SK-N-SH treated with all-trans-retinoic acid at 6 μM for 48 hours (cell line): ENCODE data around the gene FAM186B.
A peak's percentile ranks its signal among the peaks of the same experiment; 100 is the strongest.

ENCODE experiments used
- ATAC-seq: fragments of 200-7000 bp; cut with Tn5 transposase; 3 replicates; pipeline ENCODE4 v1.9.1; 2020; ENCODE audit warnings: mild to moderate bottlenecking, moderate library complexity
- ARNTL ChIP-seq: fragments of 450-650 bp; formaldehyde crosslinking; IDR thresholded peaks from 2 replicates; pipeline ENCODE4 v1.5.0; 2020; ENCODE audit warnings: low read depth, mild to moderate bottlenecking, moderate library complexity, borderline replicate concordance
- BACH2 ChIP-seq: fragments of 250-450 bp; sonication (Bioruptor Pico); IDR thresholded peaks from 2 replicates; pipeline ENCODE4 v1.9.0; 2021; ENCODE audit warnings: mild to moderate bottlenecking, borderline replicate concordance
- CREB5 ChIP-seq: fragments of 250-450 bp; sonication (Bioruptor Pico); IDR thresholded peaks from 2 replicates; pipeline ENCODE4 v1.5.1; 2020; ENCODE audit warnings: low read depth, mild to moderate bottlenecking, moderate library complexity
- CSDC2 ChIP-seq: fragments of 250-450 bp; sonication (Bioruptor Pico); IDR thresholded peaks from 2 replicates; pipeline ENCODE4 v1.5.0; 2020; ENCODE audit warnings: mild to moderate bottlenecking, moderate library complexity
- CSRNP3 ChIP-seq: fragments of 250-450 bp; sonication (Bioruptor Pico); IDR thresholded peaks from 2 replicates; pipeline ENCODE4 v1.5.1; 2021; ENCODE audit warnings: mild to moderate bottlenecking, moderate library complexity
- ESRRG ChIP-seq: fragments of 250-450 bp; sonication (Bioruptor Pico); IDR thresholded peaks from 2 replicates; pipeline ENCODE4 v1.6.1; 2021; ENCODE audit warnings: mild to moderate bottlenecking
- GLIS3 ChIP-seq: fragments of 250-450 bp; sonication (Bioruptor Pico); IDR thresholded peaks from 2 replicates; pipeline ENCODE4 v1.5.0; 2020; ENCODE audit warnings: mild to moderate bottlenecking, moderate library complexity
- ISL1 ChIP-seq: fragments of 250-450 bp; sonication (Bioruptor Pico); IDR thresholded peaks from 2 replicates; pipeline ENCODE4 v2.1.2; 2022; ENCODE audit warnings: mild to moderate bottlenecking, moderate library complexity
- OSR1 ChIP-seq: fragments of 250-450 bp; sonication (Bioruptor Pico); IDR thresholded peaks from 2 replicates; pipeline ENCODE4 v1.8.0; 2022; ENCODE audit warnings: moderate library complexity, mild to moderate bottlenecking, inconsistent platforms
- PATZ1 ChIP-seq: fragments of 250-450 bp; sonication (Bioruptor Pico); IDR thresholded peaks from 2 replicates; pipeline ENCODE4 v1.8.0; 2020; ENCODE audit warnings: mild to moderate bottlenecking, moderate library complexity, borderline replicate concordance
- PPARA ChIP-seq: fragments of 250-450 bp; sonication (Bioruptor Pico); IDR thresholded peaks from 2 replicates; pipeline ENCODE4 v1.5.0; 2020; ENCODE audit warnings: mild to moderate bottlenecking, borderline replicate concordance
- RARB ChIP-seq: fragments of 250-450 bp; sonication (Bioruptor Pico); IDR thresholded peaks from 2 replicates; pipeline ENCODE4 v1.8.0; 2021; ENCODE audit warnings: mild to moderate bottlenecking, moderate library complexity
- SNAI2 ChIP-seq: fragments of 250-450 bp; sonication (Bioruptor Pico); IDR thresholded peaks from 2 replicates; pipeline ENCODE4 v1.5.0; 2020; ENCODE audit warnings: mild to moderate bottlenecking, moderate library complexity
- TCF4 ChIP-seq: fragments of 250-450 bp; sonication (Bioruptor Pico); IDR thresholded peaks from 2 replicates; pipeline ENCODE4 v1.8.0; 2021; ENCODE audit warnings: mild to moderate bottlenecking, moderate library complexity, borderline replicate concordance
- TOX ChIP-seq: fragments of 250-450 bp; sonication (Bioruptor Pico); IDR thresholded peaks from 2 replicates; pipeline ENCODE4 v1.8.0; 2021; ENCODE audit warnings: mild to moderate bottlenecking, moderate library complexity, borderline replicate concordance
- ZC3H10 ChIP-seq: fragments of 250-450 bp; sonication (Bioruptor Pico); IDR thresholded peaks from 2 replicates; pipeline ENCODE4 v1.5.1; 2021; ENCODE audit warnings: mild to moderate bottlenecking, moderate library complexity
- ZFP3 ChIP-seq: fragments of 250-450 bp; sonication (Bioruptor Pico); IDR thresholded peaks from 2 replicates; pipeline ENCODE4 v1.5.0; 2020; ENCODE audit warnings: mild to moderate bottlenecking, moderate library complexity
- ZFP30 ChIP-seq: fragments of 450-650 bp; formaldehyde crosslinking; IDR thresholded peaks from 2 replicates; pipeline ENCODE4 v1.5.0; 2022; ENCODE audit warnings: mild to moderate bottlenecking, moderate library complexity
- ZNF565 ChIP-seq: fragments of 450-650 bp; formaldehyde crosslinking; conservative IDR thresholded peaks from 2 replicates; pipeline ENCODE4 v1.5.0; 2020; ENCODE audit warnings: low read depth, mild to moderate bottlenecking, moderate library complexity
- ZNF70 ChIP-seq: fragments of 450-650 bp; formaldehyde crosslinking; IDR thresholded peaks from 2 replicates; pipeline ENCODE4 v1.5.0; 2020; ENCODE audit warnings: mild to moderate bottlenecking, moderate library complexity
- ZNF8 ChIP-seq: fragments of 450-650 bp; formaldehyde crosslinking; IDR thresholded peaks from 2 replicates; pipeline ENCODE4 v1.5.0; 2020; ENCODE audit warnings: mild to moderate bottlenecking, moderate library complexity
- TF ChIP-seq, protein P1 (sequence below): fragments of 250-450 bp; sonication (Bioruptor Pico); IDR thresholded peaks from 2 replicates; pipeline ENCODE4 v1.8.0; 2021; ENCODE audit warnings: low read depth, mild to moderate bottlenecking, moderate library complexity, borderline replicate concordance

FAM186B gene

GRCh38 chr12:49631336-49631907 is 26.0 kb upstream of the FAM186B start:
- TF ChIP-seq ZNF70: no peak
- no peak for TF ChIP-seq SNAI2 (CRISPR knock-in tag)
- no peak for ATAC-seq

GRCh38 chr12:49627752-49628360 is 22.4 kb upstream of the FAM186B start:
- peak; percentile 22; the same call in 1 of the 3 replicates for ATAC-seq
- TF ChIP-seq ESRRG: no peak
- TF ChIP-seq CSDC2 (CRISPR knock-in tag): no peak

GRCh38 chr12:49626836-49627235 is 21.4 kb upstream of the FAM186B start:
- no peak for ATAC-seq
- TF ChIP-seq CSDC2 (CRISPR knock-in tag) (no peak), ZNF565 (CRISPR knock-in tag) (no peak), TCF4 (no peak), ARNTL (CRISPR knock-in tag) (no peak), ZNF70 (no peak), ZNF8 (CRISPR knock-in tag) (no peak), OSR1 (CRISPR knock-in tag) (no peak), CREB5 (no peak), BACH2 (CRISPR knock-in tag) (no peak), ZFP30 (CRISPR knock-in tag) (no peak), ZFP3 (CRISPR knock-in tag) (no peak), SNAI2 (CRISPR knock-in tag) (no peak)

- no peak for TF ChIP-seq ZC3H10 (CRISPR knock-in tag)
- TF ChIP-seq OSR1 (CRISPR knock-in tag): no peak
- TF ChIP-seq ZNF8 (CRISPR knock-in tag): no peak
- TF ChIP-seq, protein P1, sequence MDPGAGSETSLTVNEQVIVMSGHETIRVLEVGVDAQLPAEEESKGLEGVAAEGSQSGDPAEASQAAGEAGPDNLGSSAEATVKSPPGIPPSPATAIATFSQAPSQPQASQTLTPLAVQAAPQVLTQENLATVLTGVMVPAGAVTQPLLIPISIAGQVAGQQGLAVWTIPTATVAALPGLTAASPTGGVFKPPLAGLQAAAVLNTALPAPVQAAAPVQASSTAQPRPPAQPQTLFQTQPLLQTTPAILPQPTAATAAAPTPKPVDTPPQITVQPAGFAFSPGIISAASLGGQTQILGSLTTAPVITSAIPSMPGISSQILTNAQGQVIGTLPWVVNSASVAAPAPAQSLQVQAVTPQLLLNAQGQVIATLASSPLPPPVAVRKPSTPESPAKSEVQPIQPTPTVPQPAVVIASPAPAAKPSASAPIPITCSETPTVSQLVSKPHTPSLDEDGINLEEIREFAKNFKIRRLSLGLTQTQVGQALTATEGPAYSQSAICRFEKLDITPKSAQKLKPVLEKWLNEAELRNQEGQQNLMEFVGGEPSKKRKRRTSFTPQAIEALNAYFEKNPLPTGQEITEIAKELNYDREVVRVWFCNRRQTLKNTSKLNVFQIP (CRISPR knock-in tag): no peak
- no peak for TF ChIP-seq SNAI2 (CRISPR knock-in tag)
- TF ChIP-seq ZNF70: no peak
- no peak for TF ChIP-seq TCF4
- TF ChIP-seq ZNF565 (CRISPR knock-in tag): no peak
- no peak for TF ChIP-seq ZFP30 (CRISPR knock-in tag)
- TF ChIP-seq CSDC2 (CRISPR knock-in tag): no peak
- TF ChIP-seq TOX: no peak
- TF ChIP-seq GLIS3 (CRISPR knock-in tag): no peak
- TF ChIP-seq ARNTL (CRISPR knock-in tag): no peak
- no peak for TF ChIP-seq RARB
- no peak for TF ChIP-seq ISL1 (CRISPR knock-in tag)
These were observed 20.9 kb upstream of the FAM186B start for GRCh38 chr12:49626169-49626835.

GRCh38 chr12:49624921-49625577 is 19.6 kb upstream of the FAM186B start:
- no peak for ATAC-seq
- TF ChIP-seq ZFP30 (CRISPR knock-in tag) (no peak), CSRNP3 (CRISPR knock-in tag) (no peak), CSDC2 (CRISPR knock-in tag) (no peak), ISL1 (CRISPR knock-in tag) (no peak), CREB5 (no peak), OSR1 (CRISPR knock-in tag) (no peak), PPARA (CRISPR knock-in tag) (no peak), ZNF8 (CRISPR knock-in tag) (no peak), PATZ1 (CRISPR knock-in tag) (no peak)

More at GRCh38 chr12:49626169-49626835, 20.9 kb upstream of the FAM186B start:
- no peak for ATAC-seq
